ENCODE data around the gene ADRA1B.

ADRA1B gene

GRCh38 chr5:159915904-159916840, at the start of gene ADRA1B:
TSS of gene ADRA1B (plus strand) at chr5:159916482. CDS start at chr5:159916906, 424 bp downstream.
- no peak for DNase-seq (ENCODE audit: low spot score)

GRCh38 chr5:159873680-159874079, 42.6 kb upstream of the ADRA1B start:
- no peak for DNase-seq (ENCODE audit: low spot score)

GRCh38 chr5:159874263-159874662, 42.0 kb upstream of the ADRA1B start:
- no peak for DNase-seq (ENCODE audit: low spot score)

- no peak for DNase-seq (ENCODE audit: low spot score)
Observed at GRCh38 chr5:159877016-159877415, 39.3 kb upstream of the ADRA1B start.

- DNase-seq (ENCODE audit: low spot score), result no peak
Observed at GRCh38 chr5:159877894-159878448, 38.3 kb upstream of the ADRA1B start.

- no peak for DNase-seq (ENCODE audit: low spot score)
Observed at GRCh38 chr5:159878988-159879471, 37.3 kb upstream of the ADRA1B start.

- DNase-seq (ENCODE audit: low spot score), result no peak
Observed at GRCh38 chr5:159880676-159881075, 35.6 kb upstream of the ADRA1B start.

GRCh38 chr5:159881967-159882366, 34.3 kb upstream of the ADRA1B start:
- no peak for DNase-seq (ENCODE audit: low spot score)

GRCh38 chr5:159883522-159883950, 32.7 kb upstream of the ADRA1B start:
- DNase-seq (ENCODE audit: low spot score), result no peak

- no peak for DNase-seq (ENCODE audit: low spot score)
Observed at GRCh38 chr5:159884917-159885620, 31.2 kb upstream of the ADRA1B start.

GRCh38 chr5:159886296-159886695, 30.0 kb upstream of the ADRA1B start:
- DNase-seq (ENCODE audit: low spot score), result no peak

GRCh38 chr5:159887050-159887449, 29.2 kb upstream of the ADRA1B start:
- no peak for DNase-seq (ENCODE audit: low spot score)

GRCh38 chr5:159888860-159889259, 27.4 kb upstream of the ADRA1B start:
- DNase-seq (ENCODE audit: low spot score), result no peak

GRCh38 chr5:159890141-159890540, 26.1 kb upstream of the ADRA1B start:
- no peak for DNase-seq (ENCODE audit: low spot score)

- no peak for DNase-seq (ENCODE audit: low spot score)
Observed at GRCh38 chr5:159891371-159891770, 24.9 kb upstream of the ADRA1B start.

- no peak for DNase-seq (ENCODE audit: low spot score)
Observed at GRCh38 chr5:159893040-159893695, 23.1 kb upstream of the ADRA1B start.

- no peak for DNase-seq (ENCODE audit: low spot score)
Observed at GRCh38 chr5:159894149-159894720, 22.0 kb upstream of the ADRA1B start.

GRCh38 chr5:159897786-159898393, 18.4 kb upstream of the ADRA1B start:
- no peak for DNase-seq (ENCODE audit: low spot score)

- DNase-seq (ENCODE audit: low spot score), result no peak
Observed at GRCh38 chr5:159899067-159900049, 16.9 kb upstream of the ADRA1B start.

- DNase-seq (ENCODE audit: low spot score), result no peak
Observed at GRCh38 chr5:159901308-159901707, 15.0 kb upstream of the ADRA1B start.
